HT1080 (cell line): ENCODE data around the gene SAMD8. TPM values are rescaled to one million over a fixed set of nuclear protein-coding genes. Genes with fewer than 3 reads are reported as not detected.

Experiments
- DNase-seq: peaks from one replicate; pipeline ENCODE4 v3.0.0-alpha.2; 2015; ENCODE audit warnings: low read depth
- total RNA-seq: library from RNA; depleted of rRNA; stranded (reverse); fragments of >200 nt; shearing (Covaris generic); gene quantifications from 2 replicates; pipeline ENCODE4 v1.2.3, GENCODE V29; 2014

Gene SAMD8
- total RNA-seq, 1 experiment from 2014 or later, result 15.2 TPM

DNA sequence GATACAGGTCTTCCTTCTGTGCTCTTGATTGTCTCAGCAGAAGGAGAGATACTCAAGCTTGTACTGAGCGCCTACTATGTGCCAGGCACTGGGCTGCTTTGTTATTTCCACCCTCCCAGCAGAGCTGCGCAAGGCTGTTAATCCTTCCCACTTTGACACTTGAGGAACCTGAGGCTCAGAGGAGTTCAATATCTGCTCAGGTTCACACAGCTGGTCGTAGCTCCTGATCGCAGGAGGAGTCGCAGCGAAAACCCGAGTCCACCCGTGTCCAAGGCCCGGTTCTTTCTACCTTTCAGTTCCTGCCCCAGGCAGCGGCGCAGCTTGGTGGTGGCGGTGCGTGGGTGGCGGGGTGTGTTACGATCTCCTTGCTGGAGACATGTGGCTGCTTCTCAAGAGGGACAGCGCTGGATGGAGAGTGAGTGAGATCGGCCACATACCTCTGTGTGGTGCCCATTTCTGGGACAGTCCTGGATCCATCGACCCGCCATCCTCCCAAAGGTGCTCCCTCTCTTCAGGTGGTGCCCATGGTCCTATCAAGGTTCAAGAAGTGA, 26.5 kb upstream of the SAMD8 start:
- DNase-seq, result no peak

DNA sequence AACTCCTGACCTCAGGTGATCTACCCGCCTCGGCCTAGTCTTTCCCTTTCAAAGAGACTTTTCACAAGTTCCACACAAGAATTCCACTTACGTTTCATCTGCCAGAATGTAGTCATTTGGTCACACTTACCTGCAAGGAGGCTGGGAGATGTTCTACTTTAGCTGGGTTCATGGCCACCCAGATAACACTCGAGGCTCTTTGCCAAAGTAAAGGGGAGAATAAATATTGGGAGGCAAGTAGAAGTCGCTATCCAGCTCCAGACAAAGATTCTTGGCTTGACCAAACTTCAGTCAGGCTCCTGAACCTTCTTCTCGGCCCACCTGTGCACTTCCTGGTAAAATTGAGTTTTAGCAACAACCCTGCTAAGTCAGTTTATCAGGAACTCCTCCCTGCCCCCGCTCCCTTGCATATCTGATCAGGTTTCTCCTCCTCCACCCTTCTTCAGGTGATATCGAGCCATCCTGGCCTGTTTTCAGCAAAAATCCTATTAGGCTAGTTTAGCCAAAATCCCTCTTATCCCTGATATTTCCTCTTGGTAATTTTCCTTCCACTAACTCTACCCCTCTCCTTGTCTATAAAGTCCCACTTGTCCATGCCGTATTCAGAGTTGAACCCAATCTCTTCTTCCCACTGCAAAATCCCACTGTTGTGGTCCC, 25.1 kb upstream of the SAMD8 start:
- no peak for DNase-seq

DNA sequence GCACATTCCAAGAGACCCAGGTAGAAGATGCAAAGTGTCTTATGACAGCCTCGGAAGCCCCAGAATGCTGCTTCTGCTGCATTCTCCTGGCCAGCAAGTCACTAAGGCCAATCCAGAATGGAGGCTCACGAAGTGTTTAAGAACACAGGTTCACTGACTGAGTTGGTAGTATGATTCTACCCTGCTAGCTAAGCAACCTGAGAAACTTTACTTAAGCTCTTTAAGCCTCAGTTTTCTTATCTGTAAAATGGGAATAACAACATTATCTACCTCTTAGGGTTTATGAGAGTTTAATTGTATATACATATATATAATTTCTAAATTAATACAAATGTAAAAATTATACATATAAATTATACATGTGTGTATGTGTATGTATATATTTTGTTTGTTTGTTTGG, 22.8 kb upstream of the SAMD8 start:
- DNase-seq, result no peak

DNA sequence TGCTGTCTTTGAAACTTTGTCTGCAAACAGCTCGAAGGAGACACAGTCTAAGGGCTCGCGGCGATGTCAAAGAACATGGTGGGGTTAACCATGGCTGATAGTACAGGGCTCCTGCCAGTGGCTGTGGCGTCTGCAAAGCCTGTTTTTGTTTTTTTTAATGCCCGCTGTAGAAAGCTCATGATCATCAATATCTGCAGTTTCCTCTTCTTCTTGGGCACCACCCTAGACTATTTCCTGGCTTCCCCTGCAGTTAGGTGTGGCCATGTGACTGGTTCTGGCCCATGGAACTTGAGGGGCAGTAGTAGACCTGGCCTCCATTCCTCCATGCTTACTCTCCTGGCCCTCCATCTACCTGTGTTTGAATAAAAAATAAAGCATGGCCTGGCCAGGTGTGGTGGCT, 21.8 kb upstream of the SAMD8 start:
- no peak for DNase-seq

DNA sequence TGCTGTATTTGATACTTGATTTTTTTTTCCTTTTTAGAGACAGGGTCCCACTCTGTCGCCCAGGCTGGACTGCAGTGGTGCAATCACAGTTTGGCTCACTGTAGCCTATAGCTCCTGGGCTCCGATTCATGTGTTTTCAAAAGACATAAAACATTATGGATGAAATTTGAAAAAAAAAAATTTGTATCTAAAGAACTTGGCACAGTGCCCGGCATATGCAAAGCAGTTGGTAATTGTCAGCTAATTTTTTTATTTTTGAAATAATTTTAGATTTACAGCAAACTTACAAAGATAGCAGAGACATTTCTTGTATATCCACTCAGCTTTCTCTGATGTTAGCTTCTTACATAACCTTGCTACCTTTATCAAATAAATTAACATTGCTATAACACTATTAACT, 20.3 kb upstream of the SAMD8 start:
- no peak for DNase-seq

DNA sequence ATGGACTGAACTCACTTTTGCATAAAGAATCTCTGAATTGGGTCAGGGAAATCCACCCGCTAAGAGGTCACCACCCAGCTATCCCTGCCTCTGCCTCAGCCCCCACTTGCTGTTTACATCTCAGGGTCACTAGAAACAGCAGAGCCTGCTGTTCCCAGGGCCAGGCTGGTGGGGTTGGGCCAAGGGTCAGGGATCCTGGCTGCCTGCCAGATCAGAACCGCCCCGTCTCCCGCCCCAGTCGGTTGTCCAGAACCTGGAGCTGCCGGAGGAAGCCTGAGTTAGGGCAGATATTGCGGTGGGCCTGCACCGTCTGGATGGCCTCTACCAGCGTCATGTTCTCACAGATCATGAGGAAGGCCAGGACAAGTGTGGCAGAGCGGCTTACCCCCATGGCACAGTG, 17.0 kb upstream of the SAMD8 start:
- no peak for DNase-seq

DNA sequence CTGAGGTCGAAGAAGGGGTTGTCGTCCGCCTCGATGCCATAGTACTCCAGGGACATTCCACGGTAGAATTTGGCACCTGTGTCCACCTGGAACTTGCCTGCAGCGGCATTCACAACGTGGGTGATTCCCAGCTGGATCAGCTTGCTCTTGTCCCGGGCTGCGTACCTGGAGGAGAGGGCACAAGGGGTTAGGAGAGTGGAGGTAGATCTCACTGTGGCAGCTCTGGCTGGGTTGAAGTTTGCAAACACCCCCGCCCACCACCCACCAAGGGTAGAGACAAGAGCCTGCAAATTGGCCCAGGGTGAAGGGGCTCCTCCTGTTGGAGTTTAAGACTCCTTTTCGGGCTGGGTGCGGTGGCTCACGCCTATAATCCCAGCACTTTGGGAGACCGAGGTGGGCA, 15.8 kb upstream of the SAMD8 start:
- DNase-seq, result no peak

DNA sequence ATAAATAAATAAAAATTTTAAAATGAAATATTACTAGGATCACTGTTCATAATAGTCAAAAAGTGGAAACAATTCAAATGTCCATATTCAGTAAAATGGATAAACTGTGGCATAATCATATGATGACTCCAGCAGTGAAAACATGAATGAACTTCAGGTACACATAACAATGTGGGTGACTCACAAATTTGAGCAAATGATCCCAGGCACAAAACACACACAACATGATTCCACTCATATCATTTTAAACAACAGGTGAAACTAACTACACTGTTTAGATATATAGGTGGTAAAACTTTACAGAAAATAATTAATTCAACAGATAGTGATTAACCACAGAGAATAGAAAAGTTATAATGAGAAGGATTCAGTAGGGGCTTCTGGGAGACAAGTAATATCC, 14.7 kb upstream of the SAMD8 start:
- no peak for DNase-seq

DNA sequence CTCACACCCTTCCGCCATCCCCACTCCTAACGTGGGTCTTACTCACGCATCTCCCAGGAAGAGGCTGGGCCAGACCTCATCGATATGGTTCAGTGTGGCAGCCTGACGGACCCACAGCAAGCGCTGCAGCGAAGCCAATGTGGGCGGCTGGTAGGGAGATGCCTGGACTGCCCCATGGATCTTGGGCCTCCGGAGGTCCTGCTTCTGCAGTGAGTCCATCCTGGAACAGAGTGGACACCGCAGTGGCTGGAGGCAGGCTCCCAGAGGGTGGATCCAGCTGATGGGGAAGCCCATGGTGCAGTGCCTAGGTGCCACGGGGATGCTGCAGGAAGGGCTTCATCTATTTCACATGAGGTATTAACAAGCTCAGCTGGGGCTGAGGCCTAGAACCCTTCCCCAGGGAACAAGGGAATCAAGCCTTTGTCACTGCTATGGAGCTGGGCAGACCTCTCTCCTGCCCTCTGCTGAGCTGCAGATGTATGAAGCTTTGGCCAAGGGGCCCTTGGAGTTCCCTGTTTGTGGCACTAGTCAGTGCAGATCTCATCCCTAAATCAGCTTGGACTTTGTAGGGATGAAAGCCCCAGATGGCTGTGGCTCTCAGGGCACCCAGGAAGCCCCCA, 13.7 kb upstream of the SAMD8 start:
- DNase-seq, result no peak

DNA sequence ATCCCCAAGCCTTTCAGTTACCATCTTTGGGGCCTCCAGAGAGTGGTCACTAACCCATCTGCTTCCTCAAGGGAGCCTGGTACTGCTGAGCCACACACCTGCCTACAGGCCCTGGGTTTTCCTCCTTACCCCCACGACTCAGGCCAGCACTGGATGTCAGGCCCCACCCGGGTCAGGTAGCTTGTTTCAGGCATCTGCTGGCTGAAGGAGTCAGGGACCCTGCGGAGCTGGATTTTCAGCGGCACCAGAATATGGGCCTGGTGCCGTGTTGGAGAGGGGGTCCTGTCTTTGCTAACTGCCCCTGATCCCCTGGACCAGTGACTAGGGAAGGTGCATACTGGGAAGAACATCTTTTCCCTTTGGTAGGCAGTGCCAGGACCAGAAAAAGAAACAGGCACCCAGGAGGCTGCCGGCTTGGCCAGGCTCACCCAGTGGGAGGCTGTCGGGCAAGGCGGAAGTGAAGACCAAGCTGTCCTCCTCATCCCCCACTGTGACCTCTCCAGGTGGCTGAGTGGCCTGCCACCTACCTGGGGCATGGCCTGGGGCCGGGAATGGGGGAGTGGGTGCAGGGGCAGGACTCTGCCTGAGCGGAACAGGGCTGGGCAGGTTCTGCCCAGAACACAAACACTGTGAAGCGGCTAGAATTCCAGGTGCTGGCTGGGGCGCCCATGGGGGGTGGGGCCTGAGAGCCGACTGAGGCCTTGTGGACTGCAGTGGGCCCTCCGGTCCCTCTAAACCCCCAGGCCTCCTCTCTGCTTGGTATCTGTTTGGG, 12.4 kb upstream of the SAMD8 start:
- no peak for DNase-seq

DNA sequence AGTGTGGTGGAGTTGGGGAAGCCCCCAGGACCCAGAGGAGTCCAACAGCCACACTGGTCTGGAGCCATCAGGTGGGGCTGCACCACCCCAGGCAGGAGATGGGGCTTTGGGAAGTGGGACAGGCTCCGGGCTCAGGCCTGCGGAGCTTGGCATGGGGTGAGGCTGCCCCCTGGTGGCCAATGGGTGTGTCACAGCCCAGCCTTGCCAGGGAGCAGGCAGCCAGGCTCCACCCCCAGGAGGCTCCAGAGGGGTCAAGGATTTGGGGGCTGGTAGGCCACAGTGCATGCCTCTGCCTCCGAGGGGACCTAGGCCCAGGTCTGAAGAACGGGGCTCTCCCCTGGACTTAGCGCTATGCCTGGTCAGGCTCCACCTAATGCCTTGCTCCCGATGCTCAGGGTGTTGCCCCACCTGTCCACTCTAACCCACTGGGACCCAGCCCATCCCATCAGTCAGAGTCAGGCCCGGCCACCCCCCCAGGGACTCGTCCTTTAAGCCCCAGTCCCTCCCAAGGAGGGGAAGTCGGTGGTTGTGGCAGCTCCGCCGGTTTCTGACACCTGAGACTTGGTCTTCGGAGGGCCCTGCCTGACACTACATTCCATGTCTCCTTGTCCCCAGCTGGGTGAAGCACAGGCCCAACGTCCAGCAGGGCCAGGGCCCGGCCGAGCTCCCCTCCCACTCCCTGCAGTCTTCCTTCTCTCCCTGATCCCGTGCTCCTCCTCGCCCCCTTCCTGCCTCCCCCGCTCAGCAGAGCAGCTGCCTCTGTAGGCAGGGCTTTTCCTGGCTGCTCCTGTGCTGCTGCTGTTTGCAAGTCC, 11.3 kb upstream of the SAMD8 start:
- peak; percentile 61 for DNase-seq

DNA sequence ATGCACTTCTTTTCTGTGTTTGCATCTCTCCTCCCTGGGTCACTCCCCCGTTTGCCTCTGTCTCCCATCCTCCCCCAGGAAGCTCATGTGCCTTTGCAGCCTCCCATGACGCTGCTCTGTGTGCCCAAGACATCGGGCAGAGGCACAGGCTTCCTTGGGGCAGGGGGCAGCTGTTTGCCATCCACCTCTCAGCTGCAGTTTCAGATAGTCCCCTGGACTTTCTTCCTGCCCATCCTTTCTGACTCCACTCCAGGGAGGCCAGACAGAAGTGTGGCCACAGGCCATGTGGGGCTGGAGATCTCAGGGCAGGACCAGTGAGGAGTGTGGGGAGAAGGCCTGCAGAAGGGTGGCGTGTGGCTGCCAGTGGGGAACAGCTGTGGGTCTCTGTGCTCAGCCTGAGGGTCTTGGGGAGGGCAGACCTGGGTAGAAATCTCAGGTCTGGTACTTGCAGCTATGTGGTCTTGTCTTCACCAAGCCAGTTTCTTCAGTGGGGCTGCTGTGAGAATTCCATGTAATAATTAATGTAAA, 10.6 kb upstream of the SAMD8 start:
- DNase-seq, result no peak

DNA sequence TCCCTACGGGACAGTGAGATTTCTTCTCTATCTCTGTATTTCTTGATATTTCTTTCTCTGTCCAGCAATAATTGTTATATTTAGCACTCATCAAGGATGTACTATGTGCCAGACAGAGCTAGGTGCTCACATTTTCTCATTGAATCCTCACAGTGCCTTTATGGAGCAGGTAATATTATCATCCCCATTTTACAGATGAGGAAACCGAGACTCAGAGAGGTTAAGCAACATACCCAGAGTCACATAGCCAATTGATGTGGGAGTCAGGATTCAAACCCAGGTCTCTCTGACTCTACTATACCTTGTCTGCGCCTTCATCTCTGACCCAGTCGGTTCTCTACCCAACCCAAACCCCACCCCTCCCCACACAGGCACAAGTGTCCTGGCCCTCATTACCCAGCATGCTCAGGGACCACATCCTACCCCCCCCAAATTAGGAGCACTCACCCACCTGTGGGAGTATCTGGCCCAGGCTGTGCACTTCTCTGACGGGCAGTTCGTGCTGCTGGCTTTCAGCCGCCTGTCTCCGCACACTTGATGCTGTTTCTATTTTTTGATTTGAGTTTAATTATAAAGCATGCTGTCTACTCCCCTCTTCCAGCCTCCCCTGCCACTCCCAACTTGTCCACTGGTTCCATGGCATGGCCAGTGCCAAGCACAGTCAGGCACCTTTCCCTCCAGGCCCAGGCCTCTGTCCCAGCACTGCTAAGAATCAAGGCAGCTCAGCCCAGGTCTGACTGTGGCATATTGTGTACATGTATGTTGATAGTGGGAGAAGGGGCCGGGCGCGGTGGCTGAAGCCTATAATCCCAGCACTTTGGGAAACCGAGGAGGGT, 9.8 kb upstream of the SAMD8 start:
- no peak for DNase-seq

DNA sequence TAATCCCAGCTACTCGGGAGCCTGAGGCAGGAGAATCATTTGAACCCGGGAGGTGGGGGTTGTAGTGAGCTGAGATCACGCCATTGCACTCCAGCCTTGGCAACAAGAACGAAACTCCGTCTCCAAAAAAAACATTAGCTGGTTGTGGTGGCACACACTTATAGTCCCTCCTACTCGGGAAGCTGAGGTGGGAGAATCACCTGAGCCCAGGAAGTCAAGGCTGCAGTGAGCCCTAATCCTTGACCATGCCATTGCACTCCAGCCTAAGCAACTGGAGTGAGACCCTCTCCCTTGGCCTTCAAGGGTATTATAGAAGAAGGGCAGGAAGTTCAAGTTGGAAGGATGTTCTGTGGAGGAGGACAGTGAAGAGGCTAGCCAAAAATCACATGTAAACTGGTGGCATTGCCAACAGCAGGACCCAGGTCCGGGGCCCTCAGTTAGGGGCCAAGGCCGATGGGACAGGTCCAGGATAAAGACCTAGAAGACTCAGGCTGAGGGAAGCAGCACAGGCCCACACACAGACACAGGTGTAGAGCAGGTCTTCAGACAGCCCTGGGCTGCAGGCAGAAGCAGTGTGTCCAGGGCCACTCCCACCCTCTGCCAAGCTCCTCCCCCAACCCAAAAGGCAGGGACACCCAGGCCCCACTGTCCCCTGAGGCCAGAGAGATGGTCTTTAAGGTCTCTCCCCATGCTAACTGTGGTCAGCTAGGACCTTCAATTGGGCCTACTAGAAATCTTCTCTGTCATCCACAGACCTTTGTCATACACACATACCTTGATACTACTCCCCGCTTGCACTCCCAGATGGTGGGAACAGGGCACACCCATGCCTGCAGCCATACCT, 8.4 kb upstream of the SAMD8 start:
- no peak for DNase-seq

DNA sequence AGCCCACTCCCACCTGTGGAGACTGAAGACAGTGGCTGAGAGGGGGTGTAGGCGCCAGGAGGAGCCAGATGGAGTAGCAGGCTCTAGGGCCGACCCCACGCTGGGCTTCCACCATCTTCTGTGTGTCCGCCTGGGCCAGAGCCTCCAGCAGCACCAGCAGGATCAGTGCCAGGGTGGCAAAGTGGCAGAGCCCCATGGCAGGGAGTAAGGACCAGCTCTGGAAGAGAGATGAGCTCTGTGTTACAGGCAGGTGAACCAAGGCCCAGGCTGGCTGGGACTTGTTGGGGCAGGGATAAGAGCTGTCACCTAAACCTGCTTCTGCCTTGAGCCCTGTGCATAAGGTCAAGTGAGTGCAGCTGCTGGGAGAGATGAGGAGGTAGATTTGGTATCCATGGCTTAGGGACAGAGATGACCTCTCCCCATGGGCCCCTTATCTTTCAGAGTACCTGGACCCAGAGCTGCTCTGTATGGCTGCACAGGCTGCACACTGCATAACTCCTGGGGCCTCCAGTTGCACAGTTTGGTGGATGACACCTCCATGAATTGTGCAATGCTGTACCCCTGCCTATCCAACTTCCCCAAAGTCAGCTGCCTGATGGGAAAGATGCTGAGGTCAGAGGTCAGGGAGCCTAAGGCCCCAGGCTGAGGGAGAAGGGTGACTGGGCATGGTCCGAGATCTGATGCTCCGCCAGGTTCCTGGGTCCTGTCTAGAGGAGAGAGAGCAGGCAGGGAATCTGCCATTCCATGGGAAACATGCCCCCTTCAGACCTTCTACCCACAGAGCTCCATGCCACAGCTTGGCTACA, 7.4 kb upstream of the SAMD8 start:
- DNase-seq, result no peak

DNA sequence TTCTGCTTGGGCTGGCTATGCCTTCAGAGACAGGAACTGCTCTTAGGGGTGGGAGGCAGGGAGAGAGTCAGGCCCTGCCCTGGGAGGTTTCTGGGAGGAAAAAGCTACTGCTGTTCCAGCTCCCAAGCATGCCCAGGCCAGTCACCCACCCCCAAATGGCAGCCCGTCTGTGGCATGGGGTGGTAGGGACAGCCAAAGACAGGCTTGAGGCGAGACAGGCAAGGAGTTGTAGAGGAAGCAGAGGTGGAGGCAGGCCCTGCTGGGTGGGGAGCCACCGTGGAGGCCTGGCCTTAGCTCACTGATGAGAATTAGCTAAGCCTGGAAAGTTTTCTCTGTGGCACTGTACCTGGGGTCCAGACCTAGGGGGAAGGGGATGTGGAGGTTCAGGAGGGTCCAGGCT, 6.6 kb upstream of the SAMD8 start:
- DNase-seq, result no peak

DNA sequence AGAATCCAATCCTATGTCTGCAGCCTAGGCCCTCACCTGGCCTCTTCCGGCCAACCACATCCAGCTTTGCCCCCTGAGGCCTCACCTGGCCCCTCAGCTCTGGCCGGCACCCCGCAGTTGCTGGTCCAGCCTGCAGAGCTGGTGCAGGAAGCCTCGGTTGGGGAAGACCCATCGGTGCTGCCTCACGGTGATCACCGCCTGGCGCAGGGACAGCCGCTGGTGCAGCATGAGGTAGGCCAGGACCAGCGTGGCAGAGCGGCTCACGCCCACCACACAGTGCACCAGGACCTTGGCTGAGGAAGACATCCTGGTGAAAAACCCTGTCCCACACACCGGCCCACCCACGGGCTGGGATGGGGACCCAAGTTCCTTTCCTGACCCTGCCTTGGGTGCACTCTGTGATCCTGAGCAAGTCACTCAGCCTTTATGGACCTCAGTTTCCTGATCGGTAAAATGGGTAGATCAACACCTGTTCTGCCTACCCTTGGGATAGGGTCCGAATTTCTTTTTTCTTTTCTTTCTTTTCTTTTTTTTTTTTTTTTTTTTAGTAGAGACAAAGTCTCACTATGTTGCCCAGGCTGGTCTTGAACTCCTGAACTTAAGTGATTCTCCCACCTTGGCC, 5.8 kb upstream of the SAMD8 start:
- no peak for DNase-seq

DNA sequence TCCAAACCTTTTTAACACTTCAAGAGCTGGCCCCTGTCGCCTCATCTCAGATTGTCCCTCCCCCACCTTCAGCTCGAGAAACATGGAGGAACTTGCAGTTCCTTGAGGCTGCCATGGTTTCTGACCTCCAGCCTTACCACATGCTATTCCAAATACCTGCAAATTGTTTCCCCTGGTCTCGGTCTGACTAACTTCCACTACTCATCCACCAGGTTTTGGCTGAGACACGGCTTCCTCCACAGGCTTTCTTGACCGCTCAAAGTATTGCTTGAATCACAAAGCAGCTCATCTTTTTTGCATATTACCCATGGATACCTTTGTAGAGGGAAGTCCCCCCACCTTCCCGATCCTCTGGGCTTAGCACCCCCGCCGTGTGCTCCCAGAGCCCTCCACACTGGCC, 5.2 kb upstream of the SAMD8 start:
- no peak for DNase-seq
